ENCODE results near the gene SMIM5. TPM values are rescaled to one million over a fixed set of nuclear protein-coding genes. Genes with fewer than 3 reads are reported as not detected.

The SMIM5 gene
- polyA plus RNA-seq, 1 donor from 2014 or later = 0.59 TPM

DNA sequence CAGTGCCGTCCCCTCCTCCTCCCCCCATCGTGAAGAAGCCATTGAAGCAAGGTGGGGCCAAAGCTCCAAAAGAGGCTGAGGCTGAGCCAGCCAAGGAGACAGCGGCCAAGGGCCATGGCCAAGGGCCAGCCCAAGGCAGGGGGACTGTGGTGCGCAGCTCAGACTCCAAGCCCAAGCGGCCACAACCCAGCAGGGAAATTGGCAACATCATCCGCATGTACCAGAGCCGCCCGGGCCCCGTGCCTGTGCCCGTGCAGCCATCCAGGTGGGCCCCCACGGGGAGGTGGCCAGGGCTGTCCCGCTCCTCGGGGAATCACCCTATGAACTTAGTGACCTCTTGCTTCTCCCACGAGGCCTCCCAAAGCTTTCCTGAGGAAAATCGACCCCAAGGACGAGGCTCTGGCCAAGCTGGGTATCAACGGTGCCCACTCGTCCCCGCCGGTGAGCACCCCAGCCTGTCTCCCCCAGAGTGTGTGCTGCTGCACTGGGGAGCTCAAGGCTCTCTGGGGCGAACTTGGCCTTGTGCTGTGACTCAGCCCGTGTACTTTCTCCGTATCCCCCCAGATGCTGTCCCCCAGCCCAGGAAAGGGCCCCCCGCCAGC is 16.6 kb upstream of the SMIM5 start:
- Histone ChIP-seq H3K79me2 (replicated peaks; ENCODE audit: insufficient read depth, low read length) (no peaks in the 10 kb centered on the region), H3K36me3 (ENCODE audit: insufficient read depth, low read length) (no peaks in the 10 kb centered on the region), H3K9ac (ENCODE audit: low read length) (no peak overlapping the region), H3K27ac (ENCODE audit: low read length) (no peak overlapping the region), H3F3A (ENCODE audit: insufficient read depth, low read length, poor library complexity, severe bottlenecking) (no peaks in the 10 kb centered on the region), H3K4me2 (ENCODE audit: low read length) (no peak overlapping the region), H3K27me3 (ENCODE audit: insufficient read depth, low read depth, low read length) (no peaks in the 10 kb centered on the region), H2AFZ (ENCODE audit: low read depth, low read length) (no peak overlapping the region), H3K4me3 (ENCODE audit: low read length) (no peak overlapping the region), H3K9me3 (ENCODE audit: low read length) (no peaks in the 10 kb centered on the region), H3K9me2 (ENCODE audit: insufficient read depth, low read length) (no peaks in the 10 kb centered on the region), H4K20me1 (ENCODE audit: insufficient read depth) (no peaks in the 10 kb centered on the region)
- TF ChIP-seq MXI1 (conservative IDR thresholded peaks at IDR 0.05; ENCODE audit: poor library complexity, severe bottlenecking) (no peak), RAD21 (conservative IDR thresholded peaks at IDR 0.05) (no peak), TAF1 (IDR thresholded peaks at IDR 0.05; ENCODE audit: low read depth) (no peak), EZH2 (IDR thresholded peaks at IDR 0.05; ENCODE audit: borderline replicate concordance, insufficient read depth, low read length, poor library complexity, severe bottlenecking) (no peak), EP300 (conservative IDR thresholded peaks at IDR 0.05; ENCODE audit: poor library complexity, severe bottlenecking) (no peak), POLR2AphosphoS5 (IDR thresholded peaks at IDR 0.05) (no peak)
- TF ChIP-seq, protein P1, sequence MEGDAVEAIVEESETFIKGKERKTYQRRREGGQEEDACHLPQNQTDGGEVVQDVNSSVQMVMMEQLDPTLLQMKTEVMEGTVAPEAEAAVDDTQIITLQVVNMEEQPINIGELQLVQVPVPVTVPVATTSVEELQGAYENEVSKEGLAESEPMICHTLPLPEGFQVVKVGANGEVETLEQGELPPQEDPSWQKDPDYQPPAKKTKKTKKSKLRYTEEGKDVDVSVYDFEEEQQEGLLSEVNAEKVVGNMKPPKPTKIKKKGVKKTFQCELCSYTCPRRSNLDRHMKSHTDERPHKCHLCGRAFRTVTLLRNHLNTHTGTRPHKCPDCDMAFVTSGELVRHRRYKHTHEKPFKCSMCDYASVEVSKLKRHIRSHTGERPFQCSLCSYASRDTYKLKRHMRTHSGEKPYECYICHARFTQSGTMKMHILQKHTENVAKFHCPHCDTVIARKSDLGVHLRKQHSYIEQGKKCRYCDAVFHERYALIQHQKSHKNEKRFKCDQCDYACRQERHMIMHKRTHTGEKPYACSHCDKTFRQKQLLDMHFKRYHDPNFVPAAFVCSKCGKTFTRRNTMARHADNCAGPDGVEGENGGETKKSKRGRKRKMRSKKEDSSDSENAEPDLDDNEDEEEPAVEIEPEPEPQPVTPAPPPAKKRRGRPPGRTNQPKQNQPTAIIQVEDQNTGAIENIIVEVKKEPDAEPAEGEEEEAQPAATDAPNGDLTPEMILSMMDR (IDR thresholded peaks at IDR 0.05; ENCODE audit: poor library complexity, severe bottlenecking) = no peak

DNA sequence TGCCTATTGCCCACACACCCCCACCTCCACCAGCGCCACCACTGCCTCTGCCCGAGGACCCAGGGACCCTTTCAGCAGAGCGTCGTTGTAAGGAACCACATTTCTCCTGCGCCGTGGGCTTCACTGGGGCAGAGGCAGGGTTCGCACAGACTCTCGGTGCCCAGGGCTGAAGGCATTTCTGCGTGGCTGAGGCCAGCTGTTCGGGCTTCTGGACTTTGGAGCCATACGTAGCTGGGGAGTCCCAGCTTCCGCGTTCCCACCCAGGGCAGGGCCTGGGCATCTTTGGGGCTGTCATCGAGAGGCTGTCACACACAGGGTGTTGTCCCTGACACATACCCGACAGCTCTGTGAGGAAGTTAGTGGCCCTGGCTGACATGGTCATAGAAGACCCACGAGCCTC is 16.0 kb upstream of the SMIM5 start:
- no peaks in the 10 kb centered on the region for H3F3A ChIP-seq (ENCODE audit: insufficient read depth, low read length, poor library complexity, severe bottlenecking)
- TF ChIP-seq RAD21 (conservative IDR thresholded peaks at IDR 0.05) = no peak
- TF ChIP-seq, protein P2, sequence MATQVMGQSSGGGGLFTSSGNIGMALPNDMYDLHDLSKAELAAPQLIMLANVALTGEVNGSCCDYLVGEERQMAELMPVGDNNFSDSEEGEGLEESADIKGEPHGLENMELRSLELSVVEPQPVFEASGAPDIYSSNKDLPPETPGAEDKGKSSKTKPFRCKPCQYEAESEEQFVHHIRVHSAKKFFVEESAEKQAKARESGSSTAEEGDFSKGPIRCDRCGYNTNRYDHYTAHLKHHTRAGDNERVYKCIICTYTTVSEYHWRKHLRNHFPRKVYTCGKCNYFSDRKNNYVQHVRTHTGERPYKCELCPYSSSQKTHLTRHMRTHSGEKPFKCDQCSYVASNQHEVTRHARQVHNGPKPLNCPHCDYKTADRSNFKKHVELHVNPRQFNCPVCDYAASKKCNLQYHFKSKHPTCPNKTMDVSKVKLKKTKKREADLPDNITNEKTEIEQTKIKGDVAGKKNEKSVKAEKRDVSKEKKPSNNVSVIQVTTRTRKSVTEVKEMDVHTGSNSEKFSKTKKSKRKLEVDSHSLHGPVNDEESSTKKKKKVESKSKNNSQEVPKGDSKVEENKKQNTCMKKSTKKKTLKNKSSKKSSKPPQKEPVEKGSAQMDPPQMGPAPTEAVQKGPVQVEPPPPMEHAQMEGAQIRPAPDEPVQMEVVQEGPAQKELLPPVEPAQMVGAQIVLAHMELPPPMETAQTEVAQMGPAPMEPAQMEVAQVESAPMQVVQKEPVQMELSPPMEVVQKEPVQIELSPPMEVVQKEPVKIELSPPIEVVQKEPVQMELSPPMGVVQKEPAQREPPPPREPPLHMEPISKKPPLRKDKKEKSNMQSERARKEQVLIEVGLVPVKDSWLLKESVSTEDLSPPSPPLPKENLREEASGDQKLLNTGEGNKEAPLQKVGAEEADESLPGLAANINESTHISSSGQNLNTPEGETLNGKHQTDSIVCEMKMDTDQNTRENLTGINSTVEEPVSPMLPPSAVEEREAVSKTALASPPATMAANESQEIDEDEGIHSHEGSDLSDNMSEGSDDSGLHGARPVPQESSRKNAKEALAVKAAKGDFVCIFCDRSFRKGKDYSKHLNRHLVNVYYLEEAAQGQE (IDR thresholded peaks at IDR 0.05; ENCODE audit: borderline replicate concordance) = no peak
- no peak for TF ChIP-seq POLR2AphosphoS5 (IDR thresholded peaks at IDR 0.05)
- no peak for TF ChIP-seq EP300 (conservative IDR thresholded peaks at IDR 0.05; ENCODE audit: poor library complexity, severe bottlenecking)
- TF ChIP-seq, protein P1 (IDR thresholded peaks at IDR 0.05; ENCODE audit: poor library complexity, severe bottlenecking) = no peak
- TF ChIP-seq EZH2 (IDR thresholded peaks at IDR 0.05; ENCODE audit: borderline replicate concordance, insufficient read depth, low read length, poor library complexity, severe bottlenecking) = no peak
- no peak for TF ChIP-seq MXI1 (conservative IDR thresholded peaks at IDR 0.05; ENCODE audit: poor library complexity, severe bottlenecking)
- TF ChIP-seq SMC3 (conservative IDR thresholded peaks at IDR 0.05; ENCODE audit: poor library complexity) = no peak
- TF ChIP-seq TAF1 (IDR thresholded peaks at IDR 0.05; ENCODE audit: low read depth) = no peak
- H3K79me2 ChIP-seq (replicated peaks; ENCODE audit: insufficient read depth, low read length) = no peaks in the 10 kb centered on the region
- H3K27me3 ChIP-seq (ENCODE audit: insufficient read depth, low read depth, low read length) = no peaks in the 10 kb centered on the region
- H3K9ac ChIP-seq (ENCODE audit: low read length) = no peak overlapping the region
- H3K36me3 ChIP-seq (ENCODE audit: insufficient read depth, low read length) = no peaks in the 10 kb centered on the region
- no peak overlapping the region for H3K27ac ChIP-seq (ENCODE audit: low read length)
- H3K4me3 ChIP-seq (ENCODE audit: low read length) = no peak overlapping the region
- no peaks in the 10 kb centered on the region for H3K9me2 ChIP-seq (ENCODE audit: insufficient read depth, low read length)
- H2AFZ ChIP-seq (ENCODE audit: low read depth, low read length) = no peak overlapping the region
- H3K9me3 ChIP-seq (ENCODE audit: low read length) = no peaks in the 10 kb centered on the region
- H4K20me1 ChIP-seq (ENCODE audit: insufficient read depth) = no peaks in the 10 kb centered on the region
- H3K4me2 ChIP-seq (ENCODE audit: low read length) = no peak overlapping the region
